ENCODE measurements around the gene ZNF730.
"Not testable (repeated sequence)": the region's sequence is repeated elsewhere in the genome, so short reads cannot be mapped to it uniquely, and the experiment has no call there.

- TF ChIP-seq, protein P1, sequence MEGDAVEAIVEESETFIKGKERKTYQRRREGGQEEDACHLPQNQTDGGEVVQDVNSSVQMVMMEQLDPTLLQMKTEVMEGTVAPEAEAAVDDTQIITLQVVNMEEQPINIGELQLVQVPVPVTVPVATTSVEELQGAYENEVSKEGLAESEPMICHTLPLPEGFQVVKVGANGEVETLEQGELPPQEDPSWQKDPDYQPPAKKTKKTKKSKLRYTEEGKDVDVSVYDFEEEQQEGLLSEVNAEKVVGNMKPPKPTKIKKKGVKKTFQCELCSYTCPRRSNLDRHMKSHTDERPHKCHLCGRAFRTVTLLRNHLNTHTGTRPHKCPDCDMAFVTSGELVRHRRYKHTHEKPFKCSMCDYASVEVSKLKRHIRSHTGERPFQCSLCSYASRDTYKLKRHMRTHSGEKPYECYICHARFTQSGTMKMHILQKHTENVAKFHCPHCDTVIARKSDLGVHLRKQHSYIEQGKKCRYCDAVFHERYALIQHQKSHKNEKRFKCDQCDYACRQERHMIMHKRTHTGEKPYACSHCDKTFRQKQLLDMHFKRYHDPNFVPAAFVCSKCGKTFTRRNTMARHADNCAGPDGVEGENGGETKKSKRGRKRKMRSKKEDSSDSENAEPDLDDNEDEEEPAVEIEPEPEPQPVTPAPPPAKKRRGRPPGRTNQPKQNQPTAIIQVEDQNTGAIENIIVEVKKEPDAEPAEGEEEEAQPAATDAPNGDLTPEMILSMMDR (IDR thresholded peaks at IDR 0.05): not testable (repeated sequence)
- not testable (repeated sequence) for TF ChIP-seq POLR2A (IDR thresholded peaks at IDR 0.05)
Observed at GRCh38 chr19:23077776-23078175, 39.0 kb upstream of the ZNF730 start.
